K562 (cell line): ENCODE measurements around the gene WDR62. TPM values are rescaled to one million over a fixed set of nuclear protein-coding genes. Genes with fewer than 3 reads are reported as not detected.

Experiments
- CCNT2 ChIP-seq: IDR thresholded peaks from 2 replicates; pipeline ENCODE4 v1.6.1; 2011; ENCODE audit warnings: borderline replicate concordance, low read depth, mild to moderate bottlenecking, moderate library complexity, mixed read lengths, low read length; ENCODE audit not compliant: insufficient read length; ENCODE audit errors: extremely low read depth
- COPS2 ChIP-seq: fragments of 450-650 bp; conservative IDR thresholded peaks from 2 replicates; pipeline ENCODE4 v1.6.1; 2016; ENCODE audit warnings: mild to moderate bottlenecking, moderate library complexity
- CTBP1 ChIP-seq: fragments of 450-650 bp; IDR thresholded peaks from 2 replicates; pipeline ENCODE4 v1.6.1; 2016; ENCODE audit warnings: borderline replicate concordance
- E2F6 ChIP-seq, 2 experiments: IDR thresholded peaks; 2 replicates each; pipeline ENCODE4 v1.6.1; 2011; ENCODE audit warnings: borderline replicate concordance in 1 of 2, control low read depth in 1 of 2, low read depth in 1 of 2, low read length in 1 of 2, mild to moderate bottlenecking in 1 of 2, mixed read lengths in 1 of 2, moderate library complexity in 1 of 2; ENCODE audit not compliant: insufficient read depth in 1 of 2, insufficient read length in 1 of 2, poor library complexity in 1 of 2, severe bottlenecking in 1 of 2; ENCODE audit errors: extremely low read depth in 1 of 2
- ELF1 ChIP-seq: fragments of 200-800 bp; sonication (Bioruptor generic); IDR thresholded peaks from 2 replicates; pipeline ENCODE4 v1.6.1; 2016; ENCODE audit warnings: missing genetic modification characterization, missing compliant biosample characterization
- NKRF ChIP-seq: fragments of 450-650 bp; IDR thresholded peaks from 2 replicates; pipeline ENCODE4 v1.6.1; 2016; ENCODE audit warnings: borderline replicate concordance
- PHF8 ChIP-seq: fragments of 200-600 bp; sonication (generic); IDR thresholded peaks from 2 replicates; pipeline ENCODE4 v1.6.1; 2012; ENCODE audit warnings: mixed run types, mild to moderate bottlenecking, inconsistent platforms, low read length, moderate library complexity, borderline replicate concordance
- RB1 ChIP-seq: fragments of 450-650 bp; IDR thresholded peaks from 2 replicates; pipeline ENCODE4 v1.6.1; 2017; ENCODE audit warnings: low read depth, mild to moderate bottlenecking
- RCOR1 ChIP-seq, 2 experiments: IDR thresholded peaks; 2 replicates each; pipeline ENCODE4 v1.6.1; 2012; ENCODE audit warnings: low read depth in 2 of 2, low read length in 2 of 2, borderline replicate concordance in 1 of 2, improper control_type of control experiment in 1 of 2
- TSC22D4 ChIP-seq: fragments of 450-650 bp; IDR thresholded peaks from 2 replicates; pipeline ENCODE4 v1.6.1; 2016; ENCODE audit warnings: missing genetic modification characterization, missing biosample characterization, control low read depth
- UBTF ChIP-seq, 2 experiments: IDR thresholded peaks; 2 replicates each; pipeline ENCODE4 v1.6.1; 2012; ENCODE audit warnings: improper control_type of control experiment in 2 of 2, low read depth in 2 of 2, low read length in 2 of 2, borderline replicate concordance in 1 of 2
- VEZF1 ChIP-seq: fragments of 200-800 bp; sonication (Bioruptor generic); IDR thresholded peaks from 2 replicates; pipeline ENCODE4 v1.6.1; 2017; ENCODE audit warnings: missing genetic modification characterization, missing compliant biosample characterization
- YY1 ChIP-seq, 3 experiments: IDR thresholded peaks; 2 replicates each; pipeline ENCODE4 v1.6.1; 2011; ENCODE audit warnings: low read length in 2 of 3, mild to moderate bottlenecking in 2 of 3, moderate library complexity in 2 of 3, borderline replicate concordance in 1 of 3, control low read depth in 1 of 3, low read depth in 1 of 3; ENCODE audit not compliant: insufficient read depth in 3 of 3, insufficient replicate concordance in 2 of 3, control insufficient read depth in 1 of 3, insufficient read length in 1 of 3; ENCODE audit errors: extremely low read depth in 1 of 3
- polyA plus RNA-seq, 8 experiments: library from polyadenylated mRNA; depleted of rRNA in 4 of 8; stranded (reverse) in 5 of 8; unstranded in 3 of 8; fragments of >200 nt; fragmentation: Nextera tagmentation in 2 of 8; fragmentation: Illumina TruSeq in 1 of 8; extraction: Ambion mirVana in 2 of 8; extraction: Trizol in 1 of 8; gene quantifications; 2 replicates each; pipeline versions ENCODE4 v1.2.1 to v1.2.3, GENCODE V29; 2011 to 2014; ENCODE audit warnings: inconsistent platforms in 1 of 8, missing spikeins in 1 of 8
- total RNA-seq, 7 experiments: library from RNA; depleted of rRNA in 6 of 7; stranded (reverse); fragments of >200 nt in 6 of 7; fragmentation: Illumina TruSeq in 2 of 7; extraction: Trizol in 2 of 7; gene quantifications; 2 replicates each; pipeline versions ENCODE4 v1.2.1 to v1.2.3, GENCODE V29; 2011 to 2021; ENCODE audit warnings: low replicate concordance in 1 of 7

Gene WDR62
- total and polyA plus RNA-seq, 9 of the 15 experiments (the other 6 are each of a cell fraction or from before 2014, with no cell fraction given), result 0.35 to 32.8 (median 14.4) TPM

GRCh38 chr19:36115453-36116343, 61.0 kb downstream of the WDR62 start, which contains the start of gene TBCB (continued):
- TF ChIP-seq E2F6 (IDR thresholded peaks at IDR 0.05; ENCODE audit: borderline replicate concordance in 1 of 2, extremely low read depth in 1 of 2, insufficient read depth in 1 of 2, insufficient read length in 1 of 2, low read depth in 1 of 2, low read length in 1 of 2, poor library complexity in 1 of 2, severe bottlenecking in 1 of 2) (peak; percentile 22 to 44), PHF8 (peak; percentile 60; the same call in 1 of the 2 replicates), COPS2 (no peak), CTBP1 (peak; percentile 68), RB1 (0 out of 2 replicates have a peak, but pooled peaks have one; percentile 60), TSC22D4 (no peak), RCOR1 (IDR thresholded peaks at IDR 0.05; ENCODE audit: borderline replicate concordance in 1 of 2, low read depth in 2 of 2, low read length in 2 of 2) (peak in 1 of 2 experiments; percentile 0; a peak in 2 of 4 replicates), ELF1 (tag) (peak; percentile 73; the same call in 1 of the 2 replicates), NKRF (peak; percentile 22; the same call in 1 of the 2 replicates), CCNT2 (peak; percentile 4), YY1 (IDR thresholded peaks at IDR 0.05; ENCODE audit: borderline replicate concordance in 1 of 3, control insufficient read depth in 1 of 3, extremely low read depth in 1 of 3, insufficient read depth in 3 of 3, insufficient read length in 1 of 3, insufficient replicate concordance in 2 of 3, low read depth in 1 of 3, low read length in 2 of 3) (peak in 2 of 3 experiments; percentile 78 to 84), UBTF (IDR thresholded peaks at IDR 0.05; ENCODE audit: borderline replicate concordance in 1 of 2, low read depth in 2 of 2, low read length in 2 of 2) (0 out of 4 replicates have a peak, but pooled peaks of 1 of the 2 experiments have one; percentile 2), VEZF1 (peak; percentile 93)
